Fibroblast of lung (primary cell): ENCODE results near the gene AFTPH.

Experiments
- CTCF ChIP-seq, 2 donors: IDR thresholded peaks in 1 of 2; conservative IDR thresholded peaks in 1 of 2; 1 replicate in 1 of 2; 2 replicates in 1 of 2; pipeline ENCODE4 v1.5.1; 2011 to 2012; ENCODE audit warnings: low read length in 2 of 2, control low read depth in 1 of 2, inconsistent platforms in 1 of 2, low read depth in 1 of 2, mild to moderate bottlenecking in 1 of 2
- EZH2 ChIP-seq: IDR thresholded peaks from 2 replicates; pipeline ENCODE4 v1.5.1; 2012; ENCODE audit warnings: low read length, control low read depth, mild to moderate bottlenecking; ENCODE audit errors: missing control alignments

GRCh38 chr2:64537991-64538390, 13.9 kb downstream of the AFTPH start:
- TF ChIP-seq CTCF (conservative IDR thresholded peaks at IDR 0.05 in 1 of 2, IDR thresholded peaks at IDR 0.05 in 1 of 2; ENCODE audit: low read depth in 1 of 2, low read length in 2 of 2) (no peak), EZH2 (no peak)
